SIG-M5 treated with dmso at 0.1 percent for 504 hours (cell line): ENCODE measurements around the gene GPR31.
A peak's percentile ranks its signal among the peaks of the same experiment; 100 is the strongest.
"Not testable (repeated sequence)": the region's sequence is repeated elsewhere in the genome, so short reads cannot be mapped to it uniquely, and the experiment has no call there.

Experiments used
- DNase-seq: peaks from one replicate; lab custom pipeline; 2025; ENCODE audit not compliant: unreplicated experiment; lab: John Stamatoyannopoulos, UW

GPR31 gene

GRCh38 chr6:167167699-167168098, 9.9 kb upstream of the GPR31 start:
- DNase-seq = not testable (repeated sequence)

GRCh38 chr6:167165858-167166471, 8.2 kb upstream of the GPR31 start:
- no peak for DNase-seq

GRCh38 chr6:167164261-167164660, 6.5 kb upstream of the GPR31 start:
- no peak for DNase-seq

- no peak for DNase-seq
Measured at GRCh38 chr6:167163476-167164011, 5.8 kb upstream of the GPR31 start.

- DNase-seq = no peak
Measured at GRCh38 chr6:167162591-167162990, 4.8 kb upstream of the GPR31 start.

- DNase-seq = no peak
Measured at GRCh38 chr6:167161851-167162467, 4.2 kb upstream of the GPR31 start.

- no peak for DNase-seq
Measured at GRCh38 chr6:167157414-167157813, 366 bp downstream of the GPR31 start.

- DNase-seq = no peak
Measured at GRCh38 chr6:167154895-167155294, 2.9 kb downstream of the GPR31 start.

GRCh38 chr6:167154291-167154690, 3.5 kb downstream of the GPR31 start:
- DNase-seq = no peak

- peak; percentile 31 for DNase-seq
Measured at GRCh38 chr6:167153521-167153959, 4.2 kb downstream of the GPR31 start.

GRCh38 chr6:167152862-167153261, 4.9 kb downstream of the GPR31 start:
- no peak for DNase-seq

GRCh38 chr6:167151648-167152047, 6.1 kb downstream of the GPR31 start:
- no peak for DNase-seq

GRCh38 chr6:167150941-167151549, 6.7 kb downstream of the GPR31 start:
- DNase-seq = no peak

GRCh38 chr6:167148997-167149396, 8.8 kb downstream of the GPR31 start:
- DNase-seq = no peak

- no peak for DNase-seq
Measured at GRCh38 chr6:167148021-167148420, 9.8 kb downstream of the GPR31 start.

- no peak for DNase-seq
Measured at GRCh38 chr6:167146977-167147376, 10.8 kb downstream of the GPR31 start.

- DNase-seq = no peak
Measured at GRCh38 chr6:167146135-167146534, 11.6 kb downstream of the GPR31 start.

GRCh38 chr6:167145461-167145860, 12.3 kb downstream of the GPR31 start:
- DNase-seq = no peak

GRCh38 chr6:167143041-167143440, 14.7 kb downstream of the GPR31 start:
- no peak for DNase-seq

GRCh38 chr6:167142433-167142761, 15.4 kb downstream of the GPR31 start:
- DNase-seq = no peak

GRCh38 chr6:167141667-167142432, 15.9 kb downstream of the GPR31 start:
- no peak for DNase-seq
